Fibroblast of peridontal ligament (primary cell): ENCODE data around the gene DCTPP1.
"Not testable (repeated sequence)": the region's sequence is repeated elsewhere in the genome, so short reads cannot be mapped to it uniquely, and the experiment has no call there.

Experiments used
- DNase-seq: peaks from one replicate; pipeline ENCODE4 v3.0.0-alpha.2; 2010; ENCODE audit errors: extremely low read depth

The DCTPP1 gene

GRCh38 chr16:30413112-30413806 is 16.6 kb downstream of the DCTPP1 start:
- DNase-seq = no peak

GRCh38 chr16:30409125-30410060 is 20.4 kb downstream of the DCTPP1 start:
- DNase-seq = peak; percentile 84

- no peak for DNase-seq
These were observed 21.9 kb downstream of the DCTPP1 start for GRCh38 chr16:30407804-30408534.

- DNase-seq = peak; percentile 81
These were observed 22.6 kb downstream of the DCTPP1 start, which contains the start of gene ZNF771 for GRCh38 chr16:30407102-30407803. Gene ZNF771 (plus strand): TSS chr16:30407606. CDS start chr16:30408054, 448 bp downstream.

- DNase-seq = no peak
These were observed 23.1 kb downstream of the DCTPP1 start for GRCh38 chr16:30406795-30407101.

- no peak for DNase-seq
These were observed 27.9 kb downstream of the DCTPP1 start for GRCh38 chr16:30401768-30402425.

GRCh38 chr16:30399435-30400186 is 30.2 kb downstream of the DCTPP1 start:
- DNase-seq = no peak

GRCh38 chr16:30398661-30399434 is 31.0 kb downstream of the DCTPP1 start:
- DNase-seq = no peak

GRCh38 chr16:30397776-30398660 is 31.8 kb downstream of the DCTPP1 start:
- DNase-seq = no peak

GRCh38 chr16:30397056-30397455 is 32.8 kb downstream of the DCTPP1 start:
- no peak for DNase-seq

- not testable (repeated sequence) for DNase-seq
These were observed 33.2 kb downstream of the DCTPP1 start for GRCh38 chr16:30396627-30397026.

- DNase-seq = no peak
These were observed 33.7 kb downstream of the DCTPP1 start for GRCh38 chr16:30395992-30396585.

GRCh38 chr16:30395155-30395991 is 34.5 kb downstream of the DCTPP1 start, which contains the start of gene ZNF48:
Gene ZNF48 (plus strand): TSS chr16:30395420. CDS start chr16:30395795, 375 bp downstream.
- peak; percentile 87 for DNase-seq

- DNase-seq = no peak
These were observed 35.2 kb downstream of the DCTPP1 start for GRCh38 chr16:30394592-30395154.

- no peak for DNase-seq
These were observed 46.3 kb downstream of the DCTPP1 start for GRCh38 chr16:30383521-30383920.

GRCh38 chr16:30382111-30382881 is 47.5 kb downstream of the DCTPP1 start, which contains the start of gene SEPTIN1:
Gene SEPTIN1 (minus strand): TSS chr16:30382561. CDS start chr16:30382542, 19 bp downstream.
- no peak for DNase-seq
